SH-SY5Y (cell line): ENCODE results near the gene SMIM1.

ENCODE experiments used
- GATA2 ChIP-seq: IDR thresholded peaks from 2 replicates; pipeline ENCODE4 v1.6.1; 2011; ENCODE audit warnings: mild to moderate bottlenecking, low read depth, low read length
- GATA3 ChIP-seq: IDR thresholded peaks from 2 replicates; pipeline ENCODE4 v1.6.1; 2011; ENCODE audit warnings: low read depth, mild to moderate bottlenecking, low read length, moderate library complexity

The SMIM1 gene

GRCh38 chr1:3772715-3773571, at the start of gene SMIM1:
Gene SMIM1, plus strand, starts transcription at chr1:3772749. Its CDS starts 2,625 bp downstream, at chr1:3775374.
- TF ChIP-seq GATA2, result no peak
- no peak for TF ChIP-seq GATA3

- TF ChIP-seq GATA3, result no peak
- TF ChIP-seq GATA2, result no peak
These were observed 49.7 kb upstream of the SMIM1 start for GRCh38 chr1:3722846-3723245.

- TF ChIP-seq GATA2, result no peak
These were observed 47.2 kb upstream of the SMIM1 start for GRCh38 chr1:3725366-3725765.

- TF ChIP-seq GATA3 (no peak), GATA2 (no peak)
These were observed 45.3 kb upstream of the SMIM1 start for GRCh38 chr1:3727042-3727824.

- no peak for TF ChIP-seq GATA3
- TF ChIP-seq GATA2, result no peak
These were observed 44.4 kb upstream of the SMIM1 start for GRCh38 chr1:3727825-3728776.

- no peak for TF ChIP-seq GATA3
- TF ChIP-seq GATA2, result no peak
These were observed 42.7 kb upstream of the SMIM1 start for GRCh38 chr1:3729594-3730542.

GRCh38 chr1:3730543-3731247, 41.9 kb upstream of the SMIM1 start:
- TF ChIP-seq GATA3, result no peak
- TF ChIP-seq GATA2, result no peak

- TF ChIP-seq GATA3 (no peak), GATA2 (no peak)
These were observed 40.7 kb upstream of the SMIM1 start for GRCh38 chr1:3731583-3732433.

GRCh38 chr1:3732434-3733093, 40.0 kb upstream of the SMIM1 start:
- TF ChIP-seq GATA2 (no peak), GATA3 (no peak)

- TF ChIP-seq GATA3 (no peak), GATA2 (no peak)
These were observed 39.3 kb upstream of the SMIM1 start for GRCh38 chr1:3733094-3733882.
